ENCODE results near the gene CEP112.

Gene CEP112

GRCh38 chr17:66191593-66192377 lies at the start of gene CEP112:
TSS of gene CEP112 (minus strand) at chr17:66192133.
- peak; percentile 85 for DNase-seq

DNA sequence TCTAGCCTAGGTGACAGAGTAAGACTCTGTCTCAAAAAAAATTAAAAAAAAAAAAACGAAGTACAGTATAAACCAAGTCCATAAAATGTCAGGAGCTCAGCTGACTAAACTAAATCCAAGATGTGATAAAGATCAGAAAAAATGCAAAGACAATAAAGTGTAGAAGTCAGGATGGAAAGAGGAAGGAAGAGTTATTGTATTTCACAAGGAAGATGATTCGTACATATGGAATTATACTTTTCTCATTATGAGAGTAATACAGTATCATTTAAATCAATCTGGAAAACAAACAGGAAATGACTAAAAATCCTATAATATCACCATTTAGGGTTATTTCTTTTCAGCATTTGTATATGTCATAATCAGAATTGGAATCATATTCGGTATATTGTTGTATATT lies 48.7 kb upstream of the CEP112 start:
- DNase-seq, result no peak

- DNase-seq, result no peak
Observed at GRCh38 chr17:66240013-66240412, 48.1 kb upstream of the CEP112 start.

- no peak for DNase-seq
Observed at GRCh38 chr17:66235377-66235994, 43.6 kb upstream of the CEP112 start.

DNA sequence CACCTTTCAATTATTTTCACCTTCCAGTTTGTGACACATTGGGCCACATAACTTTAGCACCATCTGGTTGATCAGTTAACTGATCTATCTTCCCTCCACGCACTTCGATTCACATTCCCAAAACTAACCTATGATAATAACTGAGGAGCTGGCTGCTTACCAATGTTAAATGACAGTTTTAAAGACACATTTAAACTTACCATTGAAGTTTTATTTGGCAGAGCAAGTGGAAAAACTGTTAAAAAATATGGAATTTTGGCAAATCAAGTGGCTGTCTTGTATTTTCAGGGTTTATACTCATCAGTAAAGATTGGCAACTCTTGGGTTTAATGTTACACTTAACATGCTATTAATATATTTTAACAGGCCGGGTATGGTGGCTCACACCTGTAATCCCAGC lies 42.7 kb upstream of the CEP112 start:
- DNase-seq, result no peak

GRCh38 chr17:66233023-66233753 lies 41.3 kb upstream of the CEP112 start:
- no peak for DNase-seq

GRCh38 chr17:66230922-66231591 lies 39.1 kb upstream of the CEP112 start:
- no peak for DNase-seq

- no peak for DNase-seq
Observed at GRCh38 chr17:66229783-66230538, 38.0 kb upstream of the CEP112 start.

DNA sequence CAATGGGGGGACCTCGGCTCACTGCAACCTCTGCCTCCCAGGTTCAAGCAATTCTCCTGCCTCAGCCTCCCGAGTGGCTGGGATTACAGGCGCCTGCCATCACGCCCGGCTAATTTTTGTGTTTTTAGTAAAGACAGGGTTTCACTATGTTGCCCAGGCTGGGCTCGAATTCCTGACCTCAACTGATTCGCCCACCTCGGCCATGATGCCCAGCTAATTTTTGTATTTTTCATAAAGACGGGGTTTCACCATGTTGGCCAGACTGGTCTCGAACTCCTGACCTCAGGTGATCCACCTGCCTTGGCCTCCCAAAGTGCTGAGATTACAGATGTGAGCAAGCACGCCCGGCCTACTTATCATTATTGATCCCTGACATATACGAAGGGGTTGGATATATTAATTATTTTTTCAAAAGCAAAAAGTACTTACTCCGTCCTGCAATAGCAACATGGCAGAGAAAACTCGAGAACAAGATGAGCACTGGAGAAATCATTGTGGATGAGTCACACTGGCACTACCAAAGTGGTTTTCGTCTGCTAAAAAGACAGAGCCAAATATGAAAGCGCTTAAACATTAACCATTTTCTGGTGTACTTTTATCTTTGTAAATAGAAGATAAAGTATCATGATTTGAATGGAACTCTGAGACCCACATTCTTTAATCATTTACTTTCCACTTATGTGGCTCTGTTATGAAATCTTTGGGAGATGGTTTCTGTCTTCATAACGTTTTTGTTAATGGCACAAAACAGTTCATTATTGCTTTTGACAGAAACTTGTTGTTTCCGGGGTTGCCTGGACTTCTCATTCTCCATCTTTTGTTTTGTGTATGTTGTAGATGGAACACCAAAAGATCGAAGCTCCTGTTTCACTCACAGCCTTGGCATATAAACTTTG lies 37.2 kb upstream of the CEP112 start, which contains the start of gene APOH:
Gene APOH, minus strand, starts transcription at position 529 of the 896 bp plus-strand sequence. Its CDS starts 36 bp downstream, at position 493.
- DNase-seq, result no peak

GRCh38 chr17:66227212-66228045 lies 35.5 kb upstream of the CEP112 start:
- no peak for DNase-seq

DNA sequence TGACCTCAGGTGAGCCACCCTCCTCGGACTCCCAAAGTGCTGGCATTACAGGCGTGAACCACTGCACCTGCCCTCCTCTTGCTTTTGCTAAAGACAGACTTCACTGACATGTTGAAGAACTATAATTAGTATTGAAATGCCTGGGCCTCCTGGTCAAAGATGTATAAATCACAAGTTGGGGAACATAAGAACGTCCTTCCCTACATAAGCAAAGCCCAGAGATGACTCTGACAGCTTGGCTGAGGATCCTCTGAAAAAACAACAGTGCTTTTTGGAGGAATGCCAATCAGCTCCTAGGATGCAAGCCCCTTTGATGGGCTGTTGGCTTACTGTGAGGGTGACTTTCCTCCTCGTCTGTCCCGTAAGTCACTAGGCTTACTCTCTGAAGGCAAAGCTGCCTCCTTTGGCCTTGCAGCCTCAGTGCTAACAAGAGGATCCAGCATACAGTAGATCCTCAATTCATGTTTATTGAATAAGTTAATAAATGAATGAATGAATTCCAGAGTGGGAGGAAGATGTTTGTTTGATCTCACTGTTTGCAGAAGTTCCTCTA lies 30.9 kb upstream of the CEP112 start:
- peak; percentile 12 for DNase-seq

GRCh38 chr17:66221755-66222530 lies 30.0 kb upstream of the CEP112 start:
- no peak for DNase-seq

- DNase-seq, result no peak
Observed at GRCh38 chr17:66221343-66221742, 29.4 kb upstream of the CEP112 start.

DNA sequence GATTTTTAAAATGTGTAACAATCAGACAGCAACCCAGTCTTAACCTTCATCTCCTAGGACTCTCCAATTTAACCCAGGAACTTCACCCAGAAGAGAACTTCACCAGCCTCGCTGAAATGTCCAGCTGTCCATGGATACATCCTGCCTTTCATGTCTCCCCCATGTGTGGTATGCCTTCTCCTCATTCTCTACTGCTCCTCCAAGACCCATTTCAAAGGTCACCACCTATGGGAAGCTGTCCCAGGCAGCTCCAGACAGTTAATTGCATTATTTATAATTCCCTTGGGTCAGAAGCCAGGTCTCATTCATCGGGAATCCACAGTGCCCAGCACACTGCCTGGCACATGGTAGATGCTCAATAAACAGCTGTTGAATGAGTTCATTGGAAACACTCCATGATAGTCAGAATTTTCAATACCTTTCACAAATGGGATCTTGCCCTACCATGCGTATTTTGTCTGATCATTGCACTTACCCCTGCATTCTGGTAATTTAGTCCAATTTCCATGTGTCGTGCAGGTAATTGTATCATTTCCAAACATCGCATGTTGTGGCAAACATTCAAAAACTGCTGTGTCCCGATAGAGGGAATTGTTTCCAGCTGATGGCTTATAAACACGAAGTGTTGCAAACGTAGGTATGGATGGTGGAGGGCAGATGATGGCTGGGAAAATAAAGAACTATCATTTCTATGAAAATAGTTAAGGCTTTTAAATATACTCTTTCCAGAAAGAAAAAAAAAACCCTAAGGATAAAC lies 28.3 kb upstream of the CEP112 start:
- no peak for DNase-seq

DNA sequence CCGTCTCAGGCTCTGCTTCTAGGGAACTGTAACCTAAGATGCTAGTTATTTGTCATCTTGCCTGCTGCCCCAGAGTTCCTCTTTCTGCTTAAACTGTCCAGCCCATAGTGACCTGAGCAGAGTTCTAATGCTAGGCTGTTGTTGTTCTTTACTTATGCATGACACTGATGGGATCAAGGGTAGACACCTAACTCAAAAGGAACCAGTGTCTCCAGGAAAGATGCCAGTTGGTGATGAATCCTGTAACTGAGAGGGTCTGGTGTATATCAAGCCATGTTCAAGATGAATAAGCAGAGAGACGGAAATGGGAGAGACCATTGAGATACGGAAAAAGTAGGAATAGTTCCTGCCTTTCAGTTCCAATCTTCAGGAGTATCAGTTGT lies 23.6 kb upstream of the CEP112 start:
- no peak for DNase-seq

DNA sequence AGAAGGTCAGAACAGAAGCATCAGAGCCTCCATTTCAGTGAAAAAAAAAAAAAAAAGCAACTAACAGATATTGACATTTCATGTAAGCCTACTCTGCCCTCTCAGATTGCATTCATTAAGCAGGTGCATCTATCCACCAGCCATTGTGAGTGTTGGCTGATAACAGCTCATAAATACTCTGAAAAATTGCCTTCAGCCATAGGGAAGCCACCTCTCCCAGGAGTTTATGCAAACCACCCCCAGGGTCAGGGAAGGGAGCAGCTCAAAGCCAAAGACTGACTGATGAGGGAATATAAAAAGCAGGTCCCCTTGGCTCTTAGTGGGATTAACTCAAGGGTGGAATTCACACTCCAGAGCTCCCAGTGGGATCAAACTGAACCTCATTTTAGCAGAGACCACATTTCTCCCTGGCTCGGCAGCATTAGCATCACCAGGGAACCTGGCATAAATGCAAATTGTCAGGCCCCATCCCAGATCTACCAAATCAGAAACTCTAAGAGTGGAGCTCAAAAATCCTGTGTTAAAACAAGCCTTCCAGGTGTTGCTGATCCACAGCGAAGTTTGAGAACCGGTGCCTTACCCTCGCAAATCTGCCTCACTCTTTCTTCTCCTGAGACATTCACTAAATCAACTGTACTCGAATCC lies 23.1 kb upstream of the CEP112 start:
- DNase-seq, result no peak

DNA sequence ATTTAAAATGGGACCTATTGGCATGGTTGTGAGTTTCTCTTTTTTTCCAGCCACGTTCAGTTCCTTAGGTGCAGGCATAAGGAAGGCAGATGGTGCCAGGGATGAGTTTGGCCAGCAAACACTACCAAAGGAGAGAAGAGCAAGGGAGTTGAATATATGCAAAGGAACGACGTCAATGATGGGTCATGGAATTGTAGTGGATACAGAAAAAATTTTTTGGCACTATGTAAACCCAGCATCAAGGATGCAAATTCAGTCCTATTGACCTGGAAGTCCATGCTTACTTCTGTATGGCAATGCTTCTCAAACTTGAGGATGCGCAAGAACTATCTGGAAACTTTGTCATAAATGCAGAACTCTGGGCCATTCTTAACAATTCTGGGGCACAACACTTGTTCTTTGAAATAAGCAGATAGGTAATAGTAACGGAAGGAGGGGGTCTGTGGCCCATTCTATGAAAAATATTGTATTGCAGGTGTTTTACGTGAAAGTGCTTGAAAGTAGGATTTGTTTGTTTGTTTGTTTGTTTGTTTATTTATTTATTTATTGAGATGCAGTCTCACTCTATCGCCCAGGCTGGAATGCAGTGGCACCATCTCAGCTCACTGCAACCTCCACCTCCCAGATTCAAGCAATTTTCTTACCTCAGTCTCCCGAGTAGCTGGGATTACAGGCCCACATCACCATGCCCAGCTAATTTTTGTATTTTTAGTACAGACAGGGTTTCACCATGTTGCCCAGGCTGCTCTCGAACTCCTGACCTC lies 19.3 kb upstream of the CEP112 start:
- no peak for DNase-seq

Data from NCI-H2171 treated with DMSO at 0.1 percent for 48 hours (cell line).